Mesenchymal stem cell (in vitro differentiated cells and primary cell): Measurements from ENCODE around the gene ZFY. TPM values are rescaled to one million over a fixed set of nuclear protein-coding genes. Genes with fewer than 3 reads are reported as not detected.

Experiments
- DNase-seq: peaks from one replicate; pipeline ENCODE4 v3.0.0-alpha.2; 2013
- H2AFZ ChIP-seq: one replicate; pipeline ENCODE4 v1.6.1; 2013; ENCODE audit warnings: low read depth, mild to moderate bottlenecking, control low read depth, inconsistent platforms, low read length, moderate library complexity
- H2AK5ac ChIP-seq: 2 replicates; pipeline ENCODE4 v1.6.1; 2013; ENCODE audit warnings: low read length, moderate library complexity, mild to moderate bottlenecking, inconsistent platforms; ENCODE audit not compliant: severe bottlenecking
- H2BK120ac ChIP-seq: one replicate; pipeline ENCODE4 v1.6.1; 2013; ENCODE audit warnings: low read depth, mild to moderate bottlenecking, inconsistent platforms, low read length, moderate library complexity
- H2BK12ac ChIP-seq, 2 experiments: one replicate each; pipeline ENCODE4 v1.6.1; 2013; ENCODE audit warnings: inconsistent platforms in 2 of 2, low read length in 2 of 2, mild to moderate bottlenecking in 2 of 2, moderate library complexity in 2 of 2, control low read depth in 1 of 2
- H2BK15ac ChIP-seq: one replicate; pipeline ENCODE4 v1.6.1; 2013; ENCODE audit warnings: mild to moderate bottlenecking, low read depth, inconsistent platforms; ENCODE audit not compliant: poor library complexity, severe bottlenecking
- H2BK5ac ChIP-seq: 2 replicates; pipeline ENCODE4 v1.6.1; 2013; ENCODE audit warnings: low read depth, mild to moderate bottlenecking, low read length, control low read depth, inconsistent platforms; ENCODE audit not compliant: poor library complexity, severe bottlenecking
- H3K14ac ChIP-seq, 2 experiments: one replicate each; pipeline ENCODE4 v1.6.1; 2013; ENCODE audit warnings: inconsistent platforms in 2 of 2, low read length in 2 of 2, control low read depth in 1 of 2, mild to moderate bottlenecking in 1 of 2, moderate library complexity in 1 of 2
- H3K18ac ChIP-seq, 2 experiments: one replicate each; pipeline ENCODE4 v1.6.1; 2013; ENCODE audit warnings: inconsistent platforms in 2 of 2, low read length in 2 of 2, control low read depth in 1 of 2, low read depth in 1 of 2, mild to moderate bottlenecking in 1 of 2
- H3K23ac ChIP-seq, 2 experiments: one replicate each; pipeline ENCODE4 v1.6.1; 2013; ENCODE audit warnings: inconsistent platforms in 2 of 2, low read length in 2 of 2, mild to moderate bottlenecking in 2 of 2, moderate library complexity in 2 of 2, control low read depth in 1 of 2
- H3K27ac ChIP-seq: 2 replicates; pipeline ENCODE4 v1.5.1; 2013; ENCODE audit warnings: mild to moderate bottlenecking, moderate library complexity, low read length, control low read depth, inconsistent platforms; ENCODE audit not compliant: poor library complexity, severe bottlenecking
- H3K27me3 ChIP-seq, 2 experiments: 2 replicates each; pipeline versions ENCODE4 v1.6.1 to v1.7.0; 2013; ENCODE audit warnings: low read length in 2 of 2, mild to moderate bottlenecking in 2 of 2, moderate library complexity in 2 of 2, control low read depth in 1 of 2, inconsistent platforms in 1 of 2; ENCODE audit not compliant: control insufficient read depth in 1 of 2, insufficient read depth in 1 of 2
- H3K36me3 ChIP-seq, 2 experiments: 2 replicates each; pipeline versions ENCODE4 v1.6.1 to v1.7.0; 2013; ENCODE audit warnings: low read length in 2 of 2, control low read depth in 1 of 2, inconsistent platforms in 1 of 2, low read depth in 1 of 2, mild to moderate bottlenecking in 1 of 2; ENCODE audit not compliant: insufficient read depth in 2 of 2, control insufficient read depth in 1 of 2
- H3K4ac ChIP-seq, 2 experiments: one replicate each; pipeline ENCODE4 v1.6.1; 2013; ENCODE audit warnings: inconsistent platforms in 2 of 2, low read length in 2 of 2, mild to moderate bottlenecking in 2 of 2, moderate library complexity in 2 of 2, control low read depth in 1 of 2, low read depth in 1 of 2
- H3K4me1 ChIP-seq: 2 replicates; pipeline ENCODE4 v1.6.1; 2013; ENCODE audit warnings: low read depth, low read length, control low read depth; ENCODE audit not compliant: control insufficient read depth, insufficient read depth
- H3K4me2 ChIP-seq: 2 replicates; pipeline ENCODE4 v1.6.1; 2013; ENCODE audit warnings: low read length, mild to moderate bottlenecking, inconsistent platforms; ENCODE audit not compliant: poor library complexity, severe bottlenecking
- H3K4me3 ChIP-seq, 2 experiments: 2 replicates each; pipeline versions ENCODE4 v1.5.1 to v1.7.0; 2013; ENCODE audit warnings: low read length in 2 of 2, mild to moderate bottlenecking in 2 of 2, control low read depth in 1 of 2, low read depth in 1 of 2; ENCODE audit not compliant: insufficient read depth in 1 of 2
- H3K79me1 ChIP-seq: replicated peaks from 2 replicates; pipeline ENCODE4 v1.6.1; 2013; ENCODE audit warnings: mild to moderate bottlenecking, control low read depth, low read length, inconsistent platforms; ENCODE audit not compliant: poor library complexity, severe bottlenecking
- H3K9ac ChIP-seq: 2 replicates; pipeline ENCODE4 v1.7.0; 2013; ENCODE audit warnings: mild to moderate bottlenecking, low read length, moderate library complexity
- H3K9me3 ChIP-seq: 2 replicates; pipeline ENCODE4 v1.7.0; 2013; ENCODE audit warnings: mild to moderate bottlenecking, low read length; ENCODE audit not compliant: control insufficient read depth
- H4K8ac ChIP-seq: one replicate; pipeline ENCODE4 v1.6.1; 2013; ENCODE audit warnings: inconsistent platforms, mild to moderate bottlenecking, low read length, moderate library complexity
- H4K91ac ChIP-seq: one replicate; pipeline ENCODE4 v1.6.1; 2013; ENCODE audit warnings: mild to moderate bottlenecking, low read length, inconsistent platforms
- WGBS: methylation state at CpG from one replicate; pipeline ENCODE4 v1.1.7; 2013; ENCODE audit warnings: mixed read lengths; 5-methylcytosine and 5-hydroxymethylcytosine counted together
- polyA plus RNA-seq, 2 experiments: library from polyadenylated mRNA; stranded (reverse); fragments of 200-250 nt; gene quantifications; one replicate each; pipeline ENCODE4 v1.2.3, GENCODE V29; 2013

ZFY gene
- 7.8 TPM for polyA plus RNA-seq (2013, experiment 1 of 2)
- polyA plus RNA-seq (2013, experiment 2 of 2), result 8.1 TPM

DNA sequence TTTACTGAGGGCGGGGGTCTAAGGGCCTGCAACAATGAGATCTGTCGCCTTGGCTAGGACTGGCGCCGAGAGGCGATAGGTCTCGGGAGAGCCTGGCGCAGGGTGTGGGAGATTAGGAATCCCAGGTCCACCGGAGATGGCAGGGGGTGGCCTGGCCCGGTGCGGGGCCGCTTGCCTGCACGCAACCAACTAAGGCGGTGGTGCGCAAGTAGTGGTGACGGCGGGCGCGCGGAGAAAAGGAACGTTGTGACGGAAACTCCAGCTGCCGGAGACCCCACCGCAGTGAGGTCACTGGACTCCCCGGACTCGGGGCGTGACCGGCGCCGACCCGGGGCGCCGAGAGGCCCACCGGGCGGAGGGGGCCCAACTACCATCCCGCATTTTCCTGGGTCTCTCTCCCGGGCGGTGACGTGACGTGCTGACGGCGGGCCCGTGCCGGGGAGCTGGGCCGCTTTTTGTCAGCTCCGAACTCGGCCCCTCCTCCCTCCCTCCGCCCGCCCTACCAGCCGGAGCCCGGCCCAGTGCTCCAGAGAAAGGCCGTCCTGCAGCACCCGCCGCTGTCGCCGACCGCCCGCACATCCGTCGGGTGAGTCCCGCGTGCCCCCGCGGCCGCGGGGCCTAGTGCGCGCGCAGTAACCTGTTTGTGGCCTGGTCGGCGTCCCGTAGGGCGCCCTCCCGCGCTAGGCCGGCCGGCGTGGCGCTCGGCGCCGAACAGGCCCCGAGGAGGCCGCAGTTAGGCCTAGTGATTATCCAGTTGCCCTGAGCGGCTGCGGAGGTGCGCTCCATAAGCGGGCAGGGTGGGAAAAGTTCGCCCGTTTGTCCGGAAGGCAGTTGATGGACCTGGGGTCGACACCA, at the start of gene ZFY:
Gene ZFY (plus strand): TSS at position 521 of the 855 bp plus-strand sequence. CDS start 18,556 bp downstream, outside the sequence.
- H2BK120ac ChIP-seq, result peak within 1 kb of the TSS; percentile 94
- H3K4ac ChIP-seq, result peak within 1 kb of the TSS; percentile 97 to 99
- under 1% methylated on average over 49 of the region's 91 CpGs for WGBS
- peak within 1 kb of the TSS; percentile 83 for H2BK15ac ChIP-seq
- H2BK12ac ChIP-seq, result no peak within 1 kb of the TSS
- H3K4me1 ChIP-seq, result peaks cover 2% of the 10 kb centered on the region
- H4K8ac ChIP-seq, result peak within 1 kb of the TSS; percentile 98
- no peak within 1 kb of the TSS for H3K9ac ChIP-seq
- H2AK5ac ChIP-seq, result peak within 1 kb of the TSS; percentile 89
- peak within 1 kb of the TSS in 1 of 2 experiments; percentile 94 for H3K23ac ChIP-seq
- peak within 1 kb of the TSS in 1 of 2 experiments; percentile 75 for H3K4me3 ChIP-seq
- DNase-seq, result peak; percentile 86
- peak within 1 kb of the TSS; percentile 61 for H2AFZ ChIP-seq
- H3K79me1 ChIP-seq, result no peaks in the 10 kb centered on the region
- peak within 1 kb of the TSS; percentile 97 for H4K91ac ChIP-seq
- H3K4me2 ChIP-seq, result peak within 1 kb of the TSS; percentile 35
- H3K36me3 ChIP-seq, result no peaks in the 10 kb centered on the region
- H3K27me3 ChIP-seq, result no peaks in the 10 kb centered on the region
- peak within 1 kb of the TSS; percentile 99 to 100 for H3K18ac ChIP-seq
- peak within 1 kb of the TSS; percentile 99 for H3K27ac ChIP-seq
- H3K9me3 ChIP-seq, result no peaks in the 10 kb centered on the region
- H3K14ac ChIP-seq, result peak within 1 kb of the TSS in 1 of 2 experiments; percentile 97
- H2BK5ac ChIP-seq, result peak within 1 kb of the TSS; percentile 96

DNA sequence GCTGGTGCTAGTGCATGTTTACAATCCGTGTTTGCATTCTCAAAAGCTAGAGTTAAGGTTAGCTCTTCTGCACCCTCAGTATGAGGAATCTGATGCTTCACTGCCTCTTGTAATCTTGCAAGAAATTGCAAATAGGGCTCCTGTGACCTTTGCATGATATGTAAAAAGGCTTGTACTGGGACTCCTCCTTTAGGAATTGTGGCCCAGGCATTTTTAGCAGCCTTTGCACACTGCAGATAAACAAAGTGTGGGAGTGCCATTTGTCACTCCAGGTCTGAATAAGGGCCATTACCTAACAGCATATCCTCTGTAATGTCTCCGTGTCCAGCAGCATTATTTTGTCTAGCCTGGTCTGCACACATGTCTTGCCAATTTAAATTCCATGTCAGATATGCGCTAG, 49.3 kb upstream of the ZFY start:
- no peaks in the 10 kb centered on the region for H3K79me1 ChIP-seq
- no peak overlapping the region for H2AK5ac ChIP-seq
- no peaks in the 10 kb centered on the region for H3K4me1 ChIP-seq
- no peak overlapping the region for H2BK15ac ChIP-seq
- H3K23ac ChIP-seq, result no peak overlapping the region
- H3K36me3 ChIP-seq, result no peaks in the 10 kb centered on the region
- H4K8ac ChIP-seq, result no peak overlapping the region
- H4K91ac ChIP-seq, result no peak overlapping the region
- H3K14ac ChIP-seq, result no peak overlapping the region
- H3K9me3 ChIP-seq, result no peaks in the 10 kb centered on the region
- no peak for DNase-seq
- H3K27me3 ChIP-seq, result no peaks in the 10 kb centered on the region
- no peak overlapping the region for H2BK120ac ChIP-seq
- H3K27ac ChIP-seq, result no peak overlapping the region
- no peak overlapping the region for H2BK12ac ChIP-seq
- H3K4me3 ChIP-seq, result no peak overlapping the region
- H2AFZ ChIP-seq, result no peak overlapping the region
- H2BK5ac ChIP-seq, result no peak overlapping the region
- no peak overlapping the region for H3K4ac ChIP-seq
- no peak overlapping the region for H3K4me2 ChIP-seq
- WGBS, result 68% methylated on average over 3 of the region's 3 CpGs
- no peak overlapping the region for H3K9ac ChIP-seq
- H3K18ac ChIP-seq, result peak overlapping the region in 1 of 2 experiments; percentile 33

- Histone ChIP-seq H3K36me3 (no peaks in the 10 kb centered on the region), H3K4me3 (no peak overlapping the region), H3K4me2 (no peak overlapping the region), H3K79me1 (no peaks in the 10 kb centered on the region), H3K14ac (no peak overlapping the region), H2AFZ (no peak overlapping the region), H3K9ac (no peak overlapping the region), H2AK5ac (no peak overlapping the region), H2BK12ac (no peak overlapping the region), H2BK15ac (no peak overlapping the region), H3K4ac (no peak overlapping the region), H4K8ac (no peak overlapping the region), H3K23ac (no peak overlapping the region), H3K4me1 (no peaks in the 10 kb centered on the region), H3K9me3 (no peaks in the 10 kb centered on the region), H4K91ac (no peak overlapping the region), H2BK120ac (no peak overlapping the region), H3K27me3 (no peaks in the 10 kb centered on the region), H3K18ac (peak overlapping the region; percentile 9 to 24), H2BK5ac (no peak overlapping the region), H3K27ac (peak overlapping the region; percentile 94)
- peak; percentile 66 for DNase-seq
- 4% methylated on average over 4 of the region's 5 CpGs for WGBS
Observed at GRCh38 chrY:2887386-2887785, 47.8 kb upstream of the ZFY start.

DNA sequence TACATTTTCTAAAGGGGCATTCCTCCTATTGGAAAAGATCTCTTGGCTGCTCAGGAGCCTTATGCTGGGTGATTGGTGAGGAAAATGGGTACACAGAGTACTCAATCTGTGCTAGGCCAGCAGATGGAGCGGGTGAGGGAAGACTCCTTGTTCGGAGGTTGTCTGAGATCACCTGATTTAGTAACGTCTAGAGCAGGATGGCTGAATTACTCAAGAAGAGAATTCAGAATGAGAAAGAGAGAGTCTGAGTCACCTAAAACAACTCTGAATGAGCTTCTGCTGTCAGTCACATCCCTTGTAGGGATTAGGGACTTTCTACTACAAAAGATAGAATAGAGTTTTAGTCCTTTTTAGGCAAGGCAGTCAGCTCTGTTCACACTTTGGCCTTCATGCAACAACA, 47.2 kb upstream of the ZFY start:
- Histone ChIP-seq H2BK5ac (no peak overlapping the region), H4K91ac (no peak overlapping the region), H3K4me1 (no peaks in the 10 kb centered on the region), H3K4me3 (no peak overlapping the region), H2BK120ac (no peak overlapping the region), H2BK12ac (peak overlapping the region in 1 of 2 experiments; percentile 54), H3K36me3 (no peaks in the 10 kb centered on the region), H3K4me2 (no peak overlapping the region), H3K9ac (no peak overlapping the region), H3K4ac (peak overlapping the region in 1 of 2 experiments; percentile 26), H2AFZ (no peak overlapping the region), H3K14ac (no peak overlapping the region), H3K18ac (peak overlapping the region in 1 of 2 experiments; percentile 70), H3K23ac (no peak overlapping the region), H3K9me3 (no peaks in the 10 kb centered on the region), H4K8ac (no peak overlapping the region), H2BK15ac (no peak overlapping the region), H3K27me3 (no peaks in the 10 kb centered on the region), H2AK5ac (peak overlapping the region; percentile 36), H3K79me1 (no peaks in the 10 kb centered on the region), H3K27ac (peak overlapping the region; percentile 94)
- 23% methylated on average over 2 of the region's 3 CpGs for WGBS
- peak; percentile 74 for DNase-seq
